Bronchial epithelial cell (primary cell): ENCODE measurements around the gene BLACAT1. TPM values are rescaled to one million over a fixed set of nuclear protein-coding genes. Genes with fewer than 3 reads are reported as not detected.

Source experiments
- DNase-seq: peaks from one replicate; pipeline ENCODE4 v3.0.0-alpha.2; 2010; ENCODE audit warnings: low read depth
- FAIRE-seq: peaks from 2 replicates; lab custom pipeline; 2011; peaks lifted over from hg19 to GRCh38; lab: Jason Lieb, UNC
- H3K27me3 ChIP-seq: 2 replicates; pipeline ENCODE4 v1.5.1; 2011; ENCODE audit warnings: low read length; ENCODE audit not compliant: control insufficient read depth, insufficient read depth
- H3K36me3 ChIP-seq: 2 replicates; pipeline ENCODE4 v1.5.1; 2011; ENCODE audit warnings: low read length; ENCODE audit not compliant: control insufficient read depth, insufficient read depth
- H3K4me3 ChIP-seq: 2 replicates; pipeline ENCODE4 v1.5.1; 2011; ENCODE audit warnings: mild to moderate bottlenecking, low read depth, low read length, control low read depth
- CTCF ChIP-seq: IDR thresholded peaks from 2 replicates; pipeline ENCODE4 v1.5.1; 2011; ENCODE audit warnings: mild to moderate bottlenecking, moderate library complexity, low read length, control low read depth, inconsistent platforms; ENCODE audit not compliant: insufficient read depth, severe bottlenecking
- total RNA-seq: library from RNA; depleted of rRNA; stranded (reverse); fragments of >200 nt; gene quantifications from 2 replicates; pipeline ENCODE4 v1.2.1, GENCODE V29; 2014

Gene BLACAT1
- total RNA-seq, 1 donor from 2014 or later = 0.79 TPM

- Histone ChIP-seq H3K27me3 (no peaks in the 10 kb centered on the region), H3K36me3 (peaks cover 1% of the 10 kb centered on the region), H3K4me3 (no peak overlapping the region)
- FAIRE-seq (no peak), DNase-seq (no peak)
- TF ChIP-seq CTCF = no peak
These were observed 13.7 kb downstream of the BLACAT1 start for GRCh38 chr1:205442051-205442725.

DNA sequence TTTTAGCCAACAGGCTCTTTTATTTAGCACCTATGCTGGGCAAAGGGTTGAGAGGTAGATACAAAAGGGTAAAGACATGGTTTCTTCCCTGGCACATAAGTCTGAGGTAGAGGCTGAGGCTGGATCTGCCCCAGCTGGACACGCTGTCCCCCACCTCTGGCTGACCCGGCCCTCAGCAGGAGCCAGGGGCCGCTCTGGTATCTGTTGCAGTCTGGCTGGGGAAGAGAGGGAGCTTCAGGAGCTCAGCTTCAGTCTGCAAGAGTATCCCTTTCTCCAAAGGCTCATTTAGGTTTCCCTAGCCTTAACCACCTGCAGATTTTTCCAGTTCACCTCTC, 14.2 kb downstream of the BLACAT1 start:
- peaks cover 1% of the 10 kb centered on the region for H3K36me3 ChIP-seq
- H3K4me3 ChIP-seq = no peak overlapping the region
- FAIRE-seq = no peak
- DNase-seq = no peak
- no peaks in the 10 kb centered on the region for H3K27me3 ChIP-seq
- no peak for TF ChIP-seq CTCF

GRCh38 chr1:205441318-205441633, 14.6 kb downstream of the BLACAT1 start:
- no peaks in the 10 kb centered on the region for H3K27me3 ChIP-seq
- no peak for TF ChIP-seq CTCF
- H3K4me3 ChIP-seq = no peak overlapping the region
- H3K36me3 ChIP-seq = peaks cover 1% of the 10 kb centered on the region
- DNase-seq (no peak), FAIRE-seq (no peak)

DNA sequence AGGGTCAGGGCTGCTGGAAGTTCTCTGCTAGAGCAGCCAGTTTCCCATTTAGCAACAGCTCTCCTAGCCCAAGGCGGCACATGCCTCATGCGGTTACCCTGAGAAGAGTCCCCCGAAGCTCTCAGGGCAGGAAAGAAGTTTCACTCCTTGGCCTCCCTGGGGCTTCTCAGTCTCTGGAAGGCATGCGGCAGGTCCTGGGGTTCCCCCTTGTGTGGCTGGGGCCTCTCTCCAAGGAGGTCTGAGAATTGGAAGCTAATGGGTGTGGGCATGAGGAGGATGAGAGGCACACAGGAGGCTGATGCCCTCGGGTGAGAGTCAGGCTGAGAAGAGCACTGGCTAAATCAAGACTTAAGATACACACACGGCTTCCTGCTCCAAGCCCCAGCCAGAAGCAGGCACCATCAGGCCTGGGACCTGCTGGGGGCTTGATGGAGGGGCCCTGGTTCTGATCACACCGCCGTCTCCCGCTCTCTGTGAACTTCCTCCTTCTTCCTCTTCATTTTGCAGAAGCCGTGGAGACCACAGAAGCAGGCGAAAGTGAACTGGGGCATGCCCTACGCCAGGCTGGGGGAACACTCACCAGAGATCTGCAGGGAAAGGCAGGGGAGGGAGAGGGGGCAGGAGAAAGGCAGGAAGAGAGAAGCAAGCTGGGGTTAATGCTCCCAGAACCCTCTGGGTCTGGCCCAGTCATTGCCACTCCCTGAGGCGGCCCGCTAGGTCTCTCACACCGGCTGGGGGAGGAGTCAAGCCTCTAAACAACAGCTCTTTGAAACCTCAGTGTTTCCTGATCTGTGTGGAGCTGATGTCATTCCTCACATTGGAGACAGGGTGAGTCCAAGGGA, 15.1 kb downstream of the BLACAT1 start:
- peaks cover 1% of the 10 kb centered on the region for H3K36me3 ChIP-seq
- no peaks in the 10 kb centered on the region for H3K27me3 ChIP-seq
- FAIRE-seq = peak; percentile 88
- no peak overlapping the region for H3K4me3 ChIP-seq
- peak; percentile 96 for DNase-seq
- TF ChIP-seq CTCF = no peak

- no peak for TF ChIP-seq CTCF
These were observed 15.7 kb downstream of the BLACAT1 start for GRCh38 chr1:205440121-205440475.

More at GRCh38 chr1:205440121-205440475, 15.7 kb downstream of the BLACAT1 start:
- FAIRE-seq (no peak), DNase-seq (no peak)
- no peaks in the 10 kb centered on the region for H3K27me3 ChIP-seq
- H3K4me3 ChIP-seq = no peak overlapping the region
- peaks cover 1% of the 10 kb centered on the region for H3K36me3 ChIP-seq
